ENCODE data around the gene APOC4.

APOC4 gene

GRCh38 chr19:44924243-44924725, 17.8 kb upstream of the APOC4 start:
- no peak for ATAC-seq

- ATAC-seq = no peak
Measured at GRCh38 chr19:44925114-44925891, 16.7 kb upstream of the APOC4 start.

GRCh38 chr19:44926245-44927077, 15.6 kb upstream of the APOC4 start:
- ATAC-seq = peak in 1 of 2 donors; percentile 32

GRCh38 chr19:44927746-44928145, 14.3 kb upstream of the APOC4 start:
- ATAC-seq = no peak

GRCh38 chr19:44930088-44930487, 11.9 kb upstream of the APOC4 start:
- no peak for ATAC-seq

GRCh38 chr19:44931541-44931940, 10.5 kb upstream of the APOC4 start:
- no peak for ATAC-seq

GRCh38 chr19:44939668-44940067, 2.4 kb upstream of the APOC4 start:
- ATAC-seq = no peak

DNA sequence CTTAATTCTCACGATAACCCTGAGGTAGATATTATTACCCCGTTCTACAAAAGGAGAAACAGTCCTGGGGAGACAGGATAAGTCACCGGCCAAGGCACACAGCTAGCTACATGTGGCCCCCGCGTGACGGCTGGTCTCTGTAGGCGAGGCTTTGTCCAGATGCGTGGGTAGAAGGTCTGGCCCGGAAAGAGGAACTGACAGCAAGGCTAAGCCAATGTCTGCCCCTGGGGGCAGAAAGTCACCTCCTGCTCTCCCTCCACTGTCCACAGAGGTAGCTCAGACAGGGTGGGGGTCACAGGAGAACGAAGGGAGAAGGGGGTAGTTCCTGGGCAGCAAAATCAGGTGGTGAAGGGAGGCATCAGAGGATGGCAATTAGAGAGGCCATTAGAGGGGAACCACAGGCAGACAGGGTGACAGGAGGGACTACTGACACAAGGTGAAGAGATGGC, 1.8 kb downstream of the APOC4 start:
- ATAC-seq = no peak

DNA sequence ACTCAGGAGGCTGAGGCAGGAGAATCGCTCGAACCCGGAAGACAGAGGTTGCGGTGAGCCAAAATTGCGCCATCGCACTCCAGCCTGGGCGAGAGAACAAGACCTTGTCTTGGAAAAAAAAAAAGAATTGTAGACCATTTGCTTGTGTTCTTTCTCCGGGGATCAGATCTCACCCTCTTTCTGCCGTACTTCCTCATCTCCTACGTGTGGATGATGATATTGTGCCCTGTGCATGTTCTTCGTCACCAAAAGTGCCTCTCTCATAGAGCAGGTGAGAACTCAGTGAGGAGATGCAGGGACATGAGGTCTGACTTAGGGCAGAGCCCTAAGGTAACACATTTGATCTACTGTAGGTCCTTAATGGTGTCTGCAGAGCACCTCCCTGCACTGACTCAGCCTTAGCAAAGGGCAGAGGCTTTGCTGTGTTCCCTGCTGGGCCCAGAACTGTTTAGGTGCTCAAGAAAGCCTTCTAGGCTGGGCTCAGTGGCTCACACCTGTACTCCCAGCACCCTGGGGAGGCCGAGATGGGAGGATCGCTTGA, 5.1 kb downstream of the APOC4 start:
- ATAC-seq = no peak

- no peak for ATAC-seq
Measured at GRCh38 chr19:44948237-44948636, 6.2 kb downstream of the APOC4 start.

GRCh38 chr19:44948763-44949374, 6.8 kb downstream of the APOC4 start:
- no peak for ATAC-seq

- no peak for ATAC-seq
Measured at GRCh38 chr19:44949550-44949949, 7.5 kb downstream of the APOC4 start.

- no peak for ATAC-seq
Measured at GRCh38 chr19:44951179-44952159, 9.4 kb downstream of the APOC4 start.

- no peak for ATAC-seq
Measured at GRCh38 chr19:44954278-44954648, 12.2 kb downstream of the APOC4 start.

DNA sequence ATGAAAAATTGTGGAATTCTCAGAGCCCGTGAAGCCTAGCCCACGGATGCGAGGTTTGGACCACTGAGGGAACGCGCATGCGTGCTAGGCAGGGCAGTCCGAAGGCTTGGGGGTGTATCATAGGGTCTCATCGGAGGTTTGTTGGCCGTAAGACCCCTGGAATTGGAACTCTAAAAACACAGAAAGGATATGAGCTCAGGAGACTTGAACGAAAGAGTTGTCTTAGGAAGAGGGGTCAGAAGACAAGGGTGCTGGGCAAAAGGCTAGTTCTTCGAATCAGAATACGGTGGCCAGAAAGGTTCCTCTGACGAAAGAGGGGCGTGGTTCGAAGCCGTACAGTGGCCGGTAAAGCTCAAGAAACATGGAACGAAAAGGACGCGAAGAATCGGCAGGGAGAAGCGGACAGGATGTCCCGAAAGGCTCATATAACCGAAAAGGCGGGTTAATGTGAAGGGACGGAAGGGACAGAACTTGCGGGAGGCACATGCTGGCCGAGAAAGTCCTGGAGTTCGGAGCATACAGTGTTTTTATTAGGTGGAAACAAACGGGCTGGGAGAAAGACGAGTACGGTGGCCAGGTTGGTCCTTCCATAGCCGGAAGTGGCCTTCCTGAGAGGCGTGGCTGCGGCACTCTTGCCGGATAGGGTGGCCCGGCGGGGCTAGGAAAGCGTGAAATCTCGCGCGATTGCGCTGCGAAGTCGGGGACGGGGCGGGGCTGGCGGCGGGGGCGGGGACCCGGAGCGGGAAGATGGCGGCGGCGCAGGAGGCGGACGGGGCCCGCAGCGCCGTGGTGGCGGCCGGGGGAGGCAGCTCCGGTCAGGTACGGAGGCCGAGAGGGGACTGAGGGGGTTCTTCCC, 12.8 kb downstream of the APOC4 start, which contains the start of gene CLPTM1:
TSS of gene CLPTM1 (plus strand) at position 732 of the 856 bp plus-strand sequence. CDS start at position 748, 16 bp downstream.
- peak; percentile 95 to 96 for ATAC-seq

DNA sequence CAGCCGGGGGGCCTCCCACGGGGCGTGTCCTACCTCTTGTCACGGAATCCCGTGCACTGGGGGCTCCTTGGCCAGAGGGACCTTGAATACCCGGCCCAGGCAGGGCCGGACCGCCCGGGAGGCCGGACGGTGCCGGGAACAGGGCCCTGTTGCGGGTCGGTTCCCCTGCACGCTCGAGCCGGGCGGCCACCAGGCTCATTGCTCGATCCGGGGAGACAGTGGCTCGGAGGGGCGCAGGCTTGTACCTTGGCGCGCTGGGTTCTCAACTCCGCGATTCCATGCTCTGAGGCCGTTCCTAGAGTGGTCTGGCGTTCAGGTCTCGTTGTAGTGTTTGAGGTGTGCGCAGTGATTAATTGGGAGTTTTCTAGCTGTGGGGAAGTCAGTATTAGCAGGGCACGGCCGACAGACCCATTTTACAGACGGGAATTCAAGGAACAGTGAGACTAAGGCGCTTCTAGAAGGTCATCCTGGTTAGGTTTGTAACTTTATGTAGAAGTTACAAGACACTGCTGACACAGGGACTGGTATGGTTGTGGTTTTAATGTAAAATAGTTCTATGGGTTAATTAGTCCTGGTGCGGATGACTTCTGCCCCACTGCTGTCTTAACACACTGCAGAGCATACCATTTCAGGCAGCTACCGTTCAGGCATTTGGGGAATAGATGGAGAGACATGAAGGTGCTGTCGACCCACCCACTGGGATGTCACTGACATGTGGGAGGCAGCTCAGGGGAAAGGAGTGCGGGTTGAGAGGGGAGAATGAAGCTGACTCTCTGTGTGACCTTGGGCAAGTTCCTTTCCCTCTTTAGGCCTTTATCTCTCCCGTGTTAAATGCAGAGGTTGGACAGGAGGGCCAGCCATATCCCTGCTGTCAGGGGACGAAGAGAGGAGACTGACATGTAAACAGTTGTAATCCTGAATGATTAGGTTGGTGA, 13.7 kb downstream of the APOC4 start:
- ATAC-seq = peak; percentile 9 to 10

DNA sequence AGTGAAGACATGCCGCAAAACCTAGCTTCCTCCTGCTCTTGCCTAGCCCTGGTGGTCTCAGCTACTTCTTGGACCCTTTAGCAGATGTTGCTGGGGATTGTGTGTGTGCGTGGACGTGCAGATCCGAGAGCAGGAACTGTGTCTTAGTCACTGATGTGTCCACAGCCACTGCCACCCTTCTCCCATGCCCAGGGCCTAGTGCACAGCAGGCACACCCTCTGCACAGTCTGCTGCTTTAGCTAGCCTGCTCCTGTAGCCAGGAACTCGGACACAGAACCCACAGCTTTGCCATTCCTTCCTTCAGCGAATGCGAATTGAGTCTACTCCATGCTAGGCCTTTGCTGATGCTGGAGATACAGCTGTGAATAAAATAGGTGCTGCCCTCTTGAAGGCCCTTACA, 15.5 kb downstream of the APOC4 start:
- ATAC-seq = no peak

DNA sequence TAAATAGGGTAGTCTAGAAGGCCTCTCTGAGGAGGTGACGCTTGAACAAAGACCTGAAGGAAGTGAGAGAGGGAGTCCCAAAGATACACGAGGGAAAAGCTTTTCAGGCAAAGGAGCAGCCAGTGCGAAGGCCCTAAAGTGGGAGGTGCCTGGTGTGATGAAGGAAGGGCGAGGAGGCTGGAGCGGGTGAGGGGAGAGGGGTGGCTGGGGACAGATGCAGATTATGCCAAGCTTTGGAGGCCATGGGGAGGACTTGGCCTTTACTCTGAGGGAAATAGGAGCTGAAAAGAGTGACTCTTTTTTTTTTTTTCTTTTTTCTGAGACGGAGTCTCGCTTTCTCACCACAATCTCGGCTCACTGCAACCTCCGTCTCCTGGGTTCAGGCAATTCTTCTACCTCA, 16.1 kb downstream of the APOC4 start:
- no peak for ATAC-seq

- no peak for ATAC-seq
Measured at GRCh38 chr19:44959691-44960090, 17.7 kb downstream of the APOC4 start.
